H1 (cell line): ENCODE measurements around the gene MC4R. TPM values are rescaled to one million over a fixed set of nuclear protein-coding genes. Genes with fewer than 3 reads are reported as not detected.
A peak's percentile ranks its signal among the peaks of the same experiment; 100 is the strongest.

Experiments used
- CTCF ChIA-PET: fragments of 300-600 bp; sonication (Branson Sonifier 250); formaldehyde crosslinking; loops from one replicate; lab custom pipeline; 2021; ENCODE audit not compliant: partially characterized antibody; lab: Charles Lee
- POLR2A ChIA-PET: fragments of 300-600 bp; sonication (Branson Sonifier 250); formaldehyde crosslinking; loops from one replicate; lab custom pipeline; 2021; ENCODE audit warnings: inconsistent platforms; ENCODE audit not compliant: partially characterized antibody; lab: Charles Lee
- DNase-seq, 2 experiments: peaks; one replicate each; pipeline versions ENCODE4 v3.0.0 to v3.0.0-alpha.2; 2010 to 2022; ENCODE audit warnings: low spot score in 2 of 2, low read depth in 1 of 2, mixed read lengths in 1 of 2
- FAIRE-seq: peaks from 2 replicates; lab custom pipeline; 2011; peaks lifted over from hg19 to GRCh38; lab: Jason Lieb, UNC
- H2AFZ ChIP-seq: 2 replicates; pipeline ENCODE4 v1.8.1; 2012; ENCODE audit warnings: low read length, inconsistent platforms
- H2AK5ac ChIP-seq: 2 replicates; pipeline ENCODE4 v1.6.1; 2013; ENCODE audit warnings: low read depth, low read length
- H2BK120ac ChIP-seq: replicated peaks from 2 replicates; pipeline ENCODE3; 2013; ENCODE audit warnings: low read depth, low read length, inconsistent platforms
- H2BK12ac ChIP-seq: 2 replicates; pipeline ENCODE4 v1.6.1; 2013; ENCODE audit warnings: low read depth, low read length
- H2BK15ac ChIP-seq: 2 replicates; pipeline ENCODE4 v1.6.1; 2013; ENCODE audit warnings: low read length
- H2BK20ac ChIP-seq: 2 replicates; pipeline ENCODE4 v1.6.1; 2013; ENCODE audit warnings: low read length
- H2BK5ac ChIP-seq: 2 replicates; pipeline ENCODE4 v1.6.1; 2013; ENCODE audit warnings: low read depth, low read length
- H3K14ac ChIP-seq: 2 replicates; pipeline ENCODE4 v1.6.1; 2013; ENCODE audit warnings: inconsistent platforms; ENCODE audit not compliant: insufficient read length
- H3K18ac ChIP-seq: 2 replicates; pipeline ENCODE4 v1.6.1; 2013; ENCODE audit warnings: low read length; ENCODE audit errors: extremely low read depth
- H3K23ac ChIP-seq: 2 replicates; pipeline ENCODE4 v1.6.1; 2013; ENCODE audit warnings: inconsistent platforms; ENCODE audit not compliant: insufficient read length
- H3K23me2 ChIP-seq: 2 replicates; pipeline ENCODE4 v1.6.1; 2013; ENCODE audit warnings: low read depth, low read length
- H3K27ac ChIP-seq: 2 replicates; pipeline ENCODE4 v1.6.1; 2011; ENCODE audit warnings: low read depth, low read length, inconsistent platforms
- H3K27me3 ChIP-seq, 4 experiments: replicated peaks in 1 of 4; 1 replicate in 1 of 4; 2 replicates in 3 of 4; pipeline versions ENCODE4 v1.6.1 to v1.8.1; 2011 to 2013; ENCODE audit warnings: low read length in 3 of 4, mild to moderate bottlenecking in 3 of 4, inconsistent platforms in 2 of 4, mixed read lengths in 2 of 4, moderate library complexity in 1 of 4; ENCODE audit not compliant: control insufficient read depth in 3 of 4, insufficient read depth in 3 of 4; ENCODE audit errors: extremely low read depth in 1 of 4
- H3K36me3 ChIP-seq, 4 experiments: 2 replicates each; pipeline versions ENCODE4 v1.6.1 to v1.8.1; 2011 to 2013; ENCODE audit warnings: mild to moderate bottlenecking in 4 of 4, low read length in 3 of 4, moderate library complexity in 2 of 4, control low read depth in 1 of 4, inconsistent platforms in 1 of 4; ENCODE audit not compliant: insufficient read depth in 4 of 4, control insufficient read depth in 2 of 4
- H3K4ac ChIP-seq: replicated peaks from 2 replicates; pipeline ENCODE3; 2013; ENCODE audit warnings: low read length, low read depth, mixed read lengths, inconsistent platforms; ENCODE audit not compliant: insufficient read length
- H3K4me1 ChIP-seq, 4 experiments: replicated peaks in 1 of 4; 1 replicate in 1 of 4; 2 replicates in 3 of 4; pipeline versions ENCODE4 v1.6.1 to v1.8.1; 2011 to 2013; ENCODE audit warnings: low read length in 3 of 4, inconsistent platforms in 2 of 4, mixed read lengths in 1 of 4; ENCODE audit not compliant: insufficient read depth in 4 of 4, control insufficient read depth in 3 of 4
- H3K4me2 ChIP-seq, 2 experiments: 2 replicates each; pipeline versions ENCODE4 v1.6.1 to v1.8.1; 2011 to 2013; ENCODE audit warnings: low read depth in 2 of 2, low read length in 2 of 2, control low read depth in 1 of 2, inconsistent platforms in 1 of 2, mild to moderate bottlenecking in 1 of 2; ENCODE audit not compliant: insufficient read depth in 1 of 2
- H3K4me3 ChIP-seq, 4 experiments: fragments of 200-600, 300-600 bp in 1 of 4; sonication (generic), shearing (Covaris generic), sonication (Bioruptor Twin) in 1 of 4; 2 replicates each; pipeline versions ENCODE4 v1.5.1 to v1.8.1; 2011 to 2016; ENCODE audit warnings: low read length in 4 of 4, low read depth in 3 of 4, control low read depth in 2 of 4, inconsistent platforms in 2 of 4, mild to moderate bottlenecking in 2 of 4, mixed read lengths in 1 of 4, moderate library complexity in 1 of 4; ENCODE audit not compliant: insufficient read depth in 2 of 4; ENCODE audit errors: extremely low read depth in 1 of 4
- H3K56ac ChIP-seq: replicated peaks from 2 replicates; pipeline ENCODE3; 2013; ENCODE audit warnings: low read depth, mild to moderate bottlenecking, mixed read lengths, low read length, inconsistent platforms; ENCODE audit not compliant: insufficient read length
- H3K79me1 ChIP-seq: 2 replicates; pipeline ENCODE4 v1.6.1; 2013; ENCODE audit warnings: low read depth, low read length, control low read depth
- H3K79me2 ChIP-seq, 2 experiments: 2 replicates each; pipeline versions ENCODE4 v1.6.1 to v1.8.1; 2012 to 2013; ENCODE audit warnings: low read length in 2 of 2, mild to moderate bottlenecking in 2 of 2, inconsistent platforms in 1 of 2; ENCODE audit not compliant: insufficient read depth in 2 of 2, control insufficient read depth in 1 of 2
- H3K9ac ChIP-seq, 4 experiments: replicated peaks in 1 of 4; 1 replicate in 1 of 4; 2 replicates in 3 of 4; pipeline versions ENCODE4 v1.6.1 to v1.8.1; 2011 to 2013; ENCODE audit warnings: low read depth in 3 of 4, low read length in 3 of 4, control low read depth in 2 of 4, mild to moderate bottlenecking in 2 of 4, moderate library complexity in 2 of 4, inconsistent platforms in 1 of 4; ENCODE audit errors: extremely low read depth in 1 of 4
- H3K9me3 ChIP-seq, 2 experiments: 2 replicates each; pipeline versions ENCODE4 v1.6.1 to v1.8.1; 2012 to 2013; ENCODE audit warnings: mild to moderate bottlenecking in 2 of 2, moderate library complexity in 2 of 2, control low read depth in 1 of 2, inconsistent platforms in 1 of 2, low read depth in 1 of 2, low read length in 1 of 2, mixed read lengths in 1 of 2; ENCODE audit not compliant: insufficient read depth in 2 of 2
- H4K20me1 ChIP-seq, 2 experiments: replicated peaks in 1 of 2; 2 replicates each; pipeline versions ENCODE3 to v1.8.1; 2011 to 2013; ENCODE audit warnings: inconsistent platforms in 2 of 2, low read length in 2 of 2, mild to moderate bottlenecking in 1 of 2; ENCODE audit not compliant: insufficient read depth in 2 of 2, control insufficient read depth in 1 of 2
- H4K5ac ChIP-seq: 2 replicates; pipeline ENCODE4 v1.6.1; 2013; ENCODE audit warnings: low read length, low read depth, mixed read lengths, inconsistent platforms; ENCODE audit not compliant: insufficient read length
- H4K8ac ChIP-seq: 2 replicates; pipeline ENCODE4 v1.8.0; 2013; ENCODE audit warnings: mild to moderate bottlenecking, moderate library complexity, low read length, inconsistent platforms; ENCODE audit not compliant: insufficient read depth; ENCODE audit errors: extremely low read depth
- H4K91ac ChIP-seq: replicated peaks from 2 replicates; pipeline ENCODE3; 2013; ENCODE audit warnings: low read length, mixed read lengths, inconsistent platforms; ENCODE audit not compliant: insufficient read length
- WGBS, 2 experiments: shearing (Covaris generic) in 1 of 2; methylation state at CpG; one replicate each; pipeline versions ENCODE4 v1.1.6 to v1.1.7; 2013 to 2015; ENCODE audit warnings: low lambda C conversion rate in 2 of 2, mixed read lengths in 2 of 2, inconsistent platforms in 1 of 2, low coverage in 1 of 2, missing lambda C conversion rate in 1 of 2; ENCODE audit not compliant: insufficient replicate concordance in 2 of 2, insufficient coverage in 1 of 2, insufficient read length in 1 of 2; ENCODE audit errors: extremely low coverage in 1 of 2, missing lambda C conversion rate in 1 of 2; 5-methylcytosine and 5-hydroxymethylcytosine counted together
- polyA plus RNA-seq, 7 experiments: library from polyadenylated mRNA; depleted of rRNA in 3 of 7; stranded (reverse) in 5 of 7; unstranded in 2 of 7; fragments of >200 nt in 5 of 7; fragments of 200-250 nt in 2 of 7; gene quantifications; 1 replicate in 5 of 7; 2 replicates in 1 of 7; 4 replicates in 1 of 7; pipeline versions ENCODE4 v1.2.1 to v1.2.3, GENCODE V29; 2011 to 2013; ENCODE audit warnings: missing spikeins in 2 of 7, mixed read lengths in 2 of 7
- total RNA-seq: library from RNA; stranded (reverse); fragmentation: NEBNext Ultra II Directional; extraction: Animal tissue kit (Norgen Biotek cat#: 25700); gene quantifications from 2 replicates; pipeline ENCODE4 v1.2.1, GENCODE V29; 2021

Gene MC4R
- total and polyA plus RNA-seq, 2 of the 8 experiments (the other 6 are each of a cell fraction or from before 2014, with no cell fraction given): 0.11 TPM; not detected in 1

- no peaks in the 10 kb centered on the region for H3K79me1 ChIP-seq
- H3K4ac ChIP-seq: no peak overlapping the region
- no peaks in the 10 kb centered on the region for H3K79me2 ChIP-seq
- DNase-seq (no peak), FAIRE-seq (no peak)
- no peak overlapping the region for H2BK12ac ChIP-seq
- H3K56ac ChIP-seq: no peak overlapping the region
- no peak overlapping the region for H3K23ac ChIP-seq
- CTCF ChIA-PET: interaction anchor here (1.1 to 1.5 kb wide), 2 partner anchors 377 to 385 kb away, joined by 3 to 4 read pairs; no protein-coding TSS in a partner anchor
- no peaks in the 10 kb centered on the region for H4K20me1 ChIP-seq
- H2BK120ac ChIP-seq: no peak overlapping the region
- no peaks in the 10 kb centered on the region for H3K23me2 ChIP-seq
- WGBS, 2 experiments: 96% methylated on average over 4 of the region's 4 CpGs; no CpG with 5 or more reads in 1 of the 2 experiments
- POLR2A ChIA-PET: no interaction called here
- H3K27me3 ChIP-seq: no peaks in the 10 kb centered on the region
- no peak overlapping the region for H3K9ac ChIP-seq
- H2AFZ ChIP-seq: peak overlapping the region; percentile 71; the same call in 1 of the 2 replicates
- H2BK5ac ChIP-seq: no peak overlapping the region
- 0 out of 4 replicates have a peak, but pooled peaks cover 0 to 3% of the 10 kb centered on the region in 2 experiments for H3K9me3 ChIP-seq
- H2BK20ac ChIP-seq: no peak overlapping the region
- H3K4me3 ChIP-seq: no peak overlapping the region
- H3K4me1 ChIP-seq: peaks cover 0 to 6% (median 2%) of the 10 kb centered on the region in 4 experiments; a peak in 2 of 7 replicates
- H3K27ac ChIP-seq: no peak overlapping the region
- H3K36me3 ChIP-seq: no peaks in the 10 kb centered on the region
- H3K14ac ChIP-seq: no peak overlapping the region
- no peak overlapping the region for H4K8ac ChIP-seq
- H3K18ac ChIP-seq: no peak overlapping the region
- H3K4me2 ChIP-seq: no peak overlapping the region
- H4K5ac ChIP-seq: no peak overlapping the region
- no peak overlapping the region for H4K91ac ChIP-seq
- H2AK5ac ChIP-seq: no peak overlapping the region
- no peak overlapping the region for H2BK15ac ChIP-seq
These were observed 443 bp downstream of the MC4R start for GRCh38 chr18:60372132-60372531.
